Measurements from ENCODE around the gene TIMM17A. TPM values are rescaled to one million over a fixed set of nuclear protein-coding genes. Genes with fewer than 3 reads are reported as not detected.

TIMM17A gene
- total and polyA plus RNA-seq, 2 donors from 2014 or later = 40.8 to 73.2 TPM

DNA sequence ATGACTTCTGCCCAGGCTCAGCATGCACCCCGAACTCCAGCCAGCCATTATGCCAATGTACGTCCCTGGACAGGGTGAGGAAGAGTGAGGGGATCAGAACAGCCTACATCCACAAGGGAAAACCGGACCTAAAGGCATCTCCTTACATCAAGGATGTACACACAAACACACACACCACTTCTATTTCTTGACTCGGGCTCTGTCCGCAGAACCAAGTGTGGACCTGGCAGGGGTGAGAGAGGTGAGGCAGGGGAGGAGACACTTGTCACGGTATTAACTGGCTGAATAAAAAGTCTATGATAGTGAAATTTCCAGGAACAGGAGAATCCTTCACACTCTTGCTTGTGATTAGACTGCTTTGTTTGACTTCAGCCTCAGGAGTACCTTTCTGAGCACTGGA, 11.3 kb upstream of the TIMM17A start:
- H3K27ac ChIP-seq (ENCODE audit: low read depth in 2 of 2, low read length in 2 of 2) = no peak overlapping the region
- no peaks in the 10 kb centered on the region for H3K9me3 ChIP-seq (ENCODE audit: control insufficient read depth in 2 of 3, insufficient read depth in 1 of 3, low read length in 3 of 3)
- no peak overlapping the region for H3K9ac ChIP-seq (ENCODE audit: low read length in 3 of 3)
- DNase-seq (no peak), FAIRE-seq (no peak)
- H3K27me3 ChIP-seq (ENCODE audit: control insufficient read depth, insufficient read depth, low read length) = no peaks in the 10 kb centered on the region
- peak overlapping the region in 2 of 3 donors; percentile 26 to 71 for H3K4me3 ChIP-seq (ENCODE audit: low read length in 3 of 3)
- peaks cover 0 to 10% (median 9%) of the 10 kb centered on the region in 3 donors for H3K4me1 ChIP-seq (ENCODE audit: control insufficient read depth in 2 of 3, insufficient read depth in 2 of 3, low read depth in 1 of 3, low read length in 3 of 3)
- H3K36me3 ChIP-seq (ENCODE audit: control insufficient read depth in 2 of 3, insufficient read depth in 3 of 3, low read length in 3 of 3) = no peaks in the 10 kb centered on the region
- intact Hi-C loops (cut with DNase I) = no loop called here
- TF ChIP-seq, protein P1, sequence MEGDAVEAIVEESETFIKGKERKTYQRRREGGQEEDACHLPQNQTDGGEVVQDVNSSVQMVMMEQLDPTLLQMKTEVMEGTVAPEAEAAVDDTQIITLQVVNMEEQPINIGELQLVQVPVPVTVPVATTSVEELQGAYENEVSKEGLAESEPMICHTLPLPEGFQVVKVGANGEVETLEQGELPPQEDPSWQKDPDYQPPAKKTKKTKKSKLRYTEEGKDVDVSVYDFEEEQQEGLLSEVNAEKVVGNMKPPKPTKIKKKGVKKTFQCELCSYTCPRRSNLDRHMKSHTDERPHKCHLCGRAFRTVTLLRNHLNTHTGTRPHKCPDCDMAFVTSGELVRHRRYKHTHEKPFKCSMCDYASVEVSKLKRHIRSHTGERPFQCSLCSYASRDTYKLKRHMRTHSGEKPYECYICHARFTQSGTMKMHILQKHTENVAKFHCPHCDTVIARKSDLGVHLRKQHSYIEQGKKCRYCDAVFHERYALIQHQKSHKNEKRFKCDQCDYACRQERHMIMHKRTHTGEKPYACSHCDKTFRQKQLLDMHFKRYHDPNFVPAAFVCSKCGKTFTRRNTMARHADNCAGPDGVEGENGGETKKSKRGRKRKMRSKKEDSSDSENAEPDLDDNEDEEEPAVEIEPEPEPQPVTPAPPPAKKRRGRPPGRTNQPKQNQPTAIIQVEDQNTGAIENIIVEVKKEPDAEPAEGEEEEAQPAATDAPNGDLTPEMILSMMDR (IDR thresholded peaks at IDR 0.05; ENCODE audit: borderline replicate concordance, extremely low read depth, insufficient read depth) = no peak

- intact Hi-C loops (cut with DNase I) = no loop called here
- peaks cover 0 to 10% (median 9%) of the 10 kb centered on the region in 3 donors for H3K4me1 ChIP-seq (ENCODE audit: control insufficient read depth in 2 of 3, insufficient read depth in 2 of 3, low read depth in 1 of 3, low read length in 3 of 3)
- H3K36me3 ChIP-seq (ENCODE audit: control insufficient read depth in 2 of 3, insufficient read depth in 3 of 3, low read length in 3 of 3) = no peaks in the 10 kb centered on the region
- no peak for FAIRE-seq
- H3K9ac ChIP-seq (ENCODE audit: low read length in 3 of 3) = no peak overlapping the region
- DNase-seq = no peak
- H3K4me3 ChIP-seq (ENCODE audit: low read length in 3 of 3) = peak overlapping the region in 2 of 3 donors; percentile 55 to 71
- no peak overlapping the region for H3K27ac ChIP-seq (ENCODE audit: low read depth in 2 of 2, low read length in 2 of 2)
- H3K9me3 ChIP-seq (ENCODE audit: control insufficient read depth in 2 of 3, insufficient read depth in 1 of 3, low read length in 3 of 3) = no peaks in the 10 kb centered on the region
- TF ChIP-seq, protein P1 (IDR thresholded peaks at IDR 0.05; ENCODE audit: borderline replicate concordance, extremely low read depth, insufficient read depth) = no peak
- H3K27me3 ChIP-seq (ENCODE audit: control insufficient read depth, insufficient read depth, low read length) = no peaks in the 10 kb centered on the region
Measured at GRCh38 chr1:201944639-201945038, 10.7 kb upstream of the TIMM17A start.

- H3K9me3 ChIP-seq (ENCODE audit: control insufficient read depth in 2 of 3, insufficient read depth in 1 of 3, low read length in 3 of 3) = no peaks in the 10 kb centered on the region
- TF ChIP-seq, protein P1 (IDR thresholded peaks at IDR 0.05; ENCODE audit: borderline replicate concordance, extremely low read depth, insufficient read depth) = no peak
Measured at GRCh38 chr1:201945157-201945556, 10.1 kb upstream of the TIMM17A start.

GRCh38 chr1:201945863-201946223, 9.5 kb upstream of the TIMM17A start:
- DNase-seq (no peak), FAIRE-seq (no peak)
- Histone ChIP-seq H3K9me3 (ENCODE audit: control insufficient read depth in 2 of 3, insufficient read depth in 1 of 3, low read length in 3 of 3) (no peaks in the 10 kb centered on the region), H3K4me3 (ENCODE audit: low read length in 3 of 3) (peak overlapping the region; percentile 18 to 71 (median 55)), H3K36me3 (ENCODE audit: control insufficient read depth in 2 of 3, insufficient read depth in 3 of 3, low read length in 3 of 3) (no peaks in the 10 kb centered on the region), H3K4me1 (ENCODE audit: control insufficient read depth in 2 of 3, insufficient read depth in 2 of 3, low read depth in 1 of 3, low read length in 3 of 3) (peaks cover 0 to 10% (median 9%) of the 10 kb centered on the region in 3 donors), H3K27me3 (ENCODE audit: control insufficient read depth, insufficient read depth, low read length) (no peaks in the 10 kb centered on the region), H3K9ac (ENCODE audit: low read length in 3 of 3) (peak overlapping the region; percentile 0 to 62 (median 10)), H3K27ac (ENCODE audit: low read depth in 2 of 2, low read length in 2 of 2) (no peak overlapping the region)
- intact Hi-C loops (cut with DNase I) = no loop called here
- TF ChIP-seq, protein P1 (IDR thresholded peaks at IDR 0.05; ENCODE audit: borderline replicate concordance, extremely low read depth, insufficient read depth) = no peak

More at GRCh38 chr1:201945157-201945556, 10.1 kb upstream of the TIMM17A start:
- intact Hi-C loops (cut with DNase I) = no loop called here
- H3K36me3 ChIP-seq (ENCODE audit: control insufficient read depth in 2 of 3, insufficient read depth in 3 of 3, low read length in 3 of 3) = no peaks in the 10 kb centered on the region
- peak overlapping the region in 1 of 3 donors; percentile 34 for H3K9ac ChIP-seq (ENCODE audit: low read length in 3 of 3)
- FAIRE-seq (no peak), DNase-seq (peak in 1 of 5 donors; percentile 19)
- no peaks in the 10 kb centered on the region for H3K27me3 ChIP-seq (ENCODE audit: control insufficient read depth, insufficient read depth, low read length)
- H3K4me1 ChIP-seq (ENCODE audit: control insufficient read depth in 2 of 3, insufficient read depth in 2 of 3, low read depth in 1 of 3, low read length in 3 of 3) = peaks cover 0 to 10% (median 9%) of the 10 kb centered on the region in 3 donors
- peak overlapping the region in 1 of 2 donors; percentile 32 for H3K27ac ChIP-seq (ENCODE audit: low read depth in 2 of 2, low read length in 2 of 2)
- H3K4me3 ChIP-seq (ENCODE audit: low read length in 3 of 3) = peak overlapping the region in 2 of 3 donors; percentile 55 to 71

Data from kidney (tissue), 14 donors.